ENCODE results near the gene TMEM131. TPM values are rescaled to one million over a fixed set of nuclear protein-coding genes. Genes with fewer than 3 reads are reported as not detected.

TMEM131 gene
- total RNA-seq, 1 donor, result 43.6 TPM

DNA sequence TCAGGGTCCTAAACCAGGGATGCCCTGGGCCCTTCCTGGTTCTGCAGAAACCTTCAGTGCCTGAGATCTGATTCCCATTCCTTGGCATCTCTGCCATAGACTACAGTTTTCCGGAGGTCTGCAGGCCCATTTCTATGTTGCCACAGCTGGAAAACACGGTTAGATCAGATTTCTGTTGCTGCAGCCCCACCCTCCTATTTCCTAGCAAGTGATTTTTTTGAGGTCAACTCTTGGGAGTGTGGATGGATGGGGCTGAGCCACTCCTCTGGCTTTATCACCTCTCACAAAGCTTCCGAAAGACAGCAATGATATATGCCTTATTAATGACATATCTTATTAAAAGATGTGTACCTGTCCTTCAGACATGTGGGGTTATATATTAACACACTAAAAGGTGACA lies 226.0 kb downstream of the TMEM131 start:
- DNase-seq (ENCODE audit: low read depth), result no peak
- TF ChIP-seq CTCF (IDR thresholded peaks at IDR 0.05; ENCODE audit: insufficient read depth, low read depth, low read length), result no peak
- no peak overlapping the region for H3K4me3 ChIP-seq (ENCODE audit: low read depth, low read length)

DNA sequence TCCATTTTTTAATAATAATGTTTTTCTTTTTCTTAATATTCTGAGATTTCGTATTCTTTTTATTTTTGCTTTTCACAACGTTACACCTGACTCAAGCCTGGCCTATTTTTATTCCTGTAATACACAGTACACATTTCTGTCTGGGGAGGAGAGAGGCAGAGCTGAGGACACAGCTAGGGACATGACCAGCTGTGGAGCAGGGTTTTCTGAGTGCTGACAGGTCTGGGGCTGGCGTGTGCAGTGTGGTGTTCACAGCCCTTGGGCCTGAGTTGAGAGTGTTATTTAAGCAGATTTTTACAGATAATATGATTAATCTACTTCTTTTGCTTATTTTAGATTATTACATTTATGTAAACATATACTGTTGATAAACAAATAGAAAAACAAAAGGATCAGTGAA lies 226.4 kb downstream of the TMEM131 start:
- no peak for DNase-seq (ENCODE audit: low read depth)
- no peak overlapping the region for H3K4me3 ChIP-seq (ENCODE audit: low read depth, low read length)
- TF ChIP-seq CTCF (IDR thresholded peaks at IDR 0.05; ENCODE audit: insufficient read depth, low read depth, low read length), result no peak

- H3K4me3 ChIP-seq (ENCODE audit: low read depth, low read length), result no peak overlapping the region
- TF ChIP-seq CTCF (IDR thresholded peaks at IDR 0.05; ENCODE audit: insufficient read depth, low read depth, low read length), result no peak
- no peak for DNase-seq (ENCODE audit: low read depth)
Observed at GRCh38 chr2:97766567-97766966, 229.2 kb downstream of the TMEM131 start.

- no peak for DNase-seq (ENCODE audit: low read depth)
- no peak for TF ChIP-seq CTCF (IDR thresholded peaks at IDR 0.05; ENCODE audit: insufficient read depth, low read depth, low read length)
Observed at GRCh38 chr2:97765933-97766332, 229.8 kb downstream of the TMEM131 start.

GRCh38 chr2:97764559-97765263 lies 231.0 kb downstream of the TMEM131 start:
- no peak overlapping the region for H3K4me3 ChIP-seq (ENCODE audit: low read depth, low read length)
- TF ChIP-seq CTCF (IDR thresholded peaks at IDR 0.05; ENCODE audit: insufficient read depth, low read depth, low read length), result no peak
- no peak for DNase-seq (ENCODE audit: low read depth)

More at GRCh38 chr2:97765933-97766332, 229.8 kb downstream of the TMEM131 start:
- H3K4me3 ChIP-seq (ENCODE audit: low read depth, low read length), result no peak overlapping the region

- no peak for DNase-seq (ENCODE audit: low read depth)
- H3K4me3 ChIP-seq (ENCODE audit: low read depth, low read length), result no peak overlapping the region
- TF ChIP-seq CTCF (IDR thresholded peaks at IDR 0.05; ENCODE audit: insufficient read depth, low read depth, low read length), result no peak
Observed at GRCh38 chr2:97763176-97763845, 232.4 kb downstream of the TMEM131 start.

Data from fibroblast of villous mesenchyme (primary cell).